CD4-positive, alpha-beta T cell treated with Interleukin-17A for 1 hour (primary cell): Measurements from ENCODE around the gene CFAP299.

Source experiments
- DNase-seq: peaks from one replicate; pipeline ENCODE4 v3.0.0-alpha.2; 2020

CFAP299 gene

DNA sequence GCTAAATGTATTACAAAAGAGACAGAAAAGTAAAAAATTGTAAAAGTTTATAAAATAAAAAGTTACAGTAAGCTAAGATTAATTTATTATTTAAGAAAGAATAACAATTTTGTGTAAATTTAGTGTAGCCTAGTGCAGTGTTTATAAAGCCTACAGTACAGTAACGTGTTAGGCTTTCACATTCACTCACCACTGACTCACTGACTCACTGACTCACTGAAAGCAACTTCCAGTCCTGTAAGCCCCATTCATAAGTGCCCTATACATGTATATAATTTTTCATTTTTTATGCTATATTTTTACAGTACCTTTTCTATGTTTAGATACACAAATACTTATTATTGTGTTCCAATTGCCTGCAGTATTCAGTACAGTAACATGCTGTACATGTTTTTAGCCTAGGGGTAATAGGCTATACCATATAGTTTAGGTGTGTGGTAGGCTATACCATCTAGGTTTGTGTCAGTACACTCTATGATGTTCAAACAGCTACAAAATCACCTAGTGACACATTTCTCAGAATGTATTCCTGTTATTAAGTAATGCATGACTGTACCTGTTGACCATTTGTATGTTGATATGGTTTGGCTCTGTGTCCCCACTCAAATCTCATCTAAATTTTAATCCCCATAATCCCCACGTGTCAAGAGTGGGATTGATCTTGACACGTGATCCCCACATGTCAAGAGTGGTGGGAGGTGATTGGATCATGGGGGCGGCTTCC is 57.9 kb downstream of the CFAP299 start:
- no peak for DNase-seq

DNA sequence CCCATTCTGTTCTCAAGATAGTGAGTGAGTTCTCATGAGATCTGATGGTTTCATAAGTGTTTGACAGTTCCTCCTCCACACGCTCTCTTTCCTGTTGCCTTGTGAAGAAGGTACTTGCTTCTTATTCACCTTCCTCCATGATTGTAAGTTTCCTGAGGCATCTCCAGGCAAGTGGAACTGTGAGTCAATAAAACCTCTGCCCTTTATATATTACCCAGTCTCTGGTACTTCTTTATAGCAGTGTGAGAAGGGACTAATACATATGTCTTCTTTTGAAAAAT is 58.4 kb downstream of the CFAP299 start:
- DNase-seq, result no peak

DNA sequence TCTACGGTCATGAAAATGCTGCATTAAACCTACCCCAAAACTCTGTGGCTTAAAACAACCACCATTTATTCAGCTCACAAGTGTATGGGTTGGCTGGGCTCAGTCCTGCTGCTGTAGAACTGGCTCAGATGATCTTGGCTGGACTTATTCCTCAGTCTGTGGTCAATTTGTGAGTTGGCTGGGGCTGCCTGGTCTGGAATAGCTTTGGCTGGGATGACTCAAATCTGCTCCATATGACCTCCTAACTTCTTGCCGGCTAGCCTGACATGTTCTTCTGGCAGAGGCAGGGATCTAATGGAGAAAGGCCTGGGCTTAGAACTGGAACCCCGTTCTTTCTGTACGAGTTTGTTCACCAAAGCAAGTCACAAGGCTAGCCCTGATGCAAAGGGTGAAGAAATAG is 71.7 kb downstream of the CFAP299 start:
- DNase-seq, result no peak

DNA sequence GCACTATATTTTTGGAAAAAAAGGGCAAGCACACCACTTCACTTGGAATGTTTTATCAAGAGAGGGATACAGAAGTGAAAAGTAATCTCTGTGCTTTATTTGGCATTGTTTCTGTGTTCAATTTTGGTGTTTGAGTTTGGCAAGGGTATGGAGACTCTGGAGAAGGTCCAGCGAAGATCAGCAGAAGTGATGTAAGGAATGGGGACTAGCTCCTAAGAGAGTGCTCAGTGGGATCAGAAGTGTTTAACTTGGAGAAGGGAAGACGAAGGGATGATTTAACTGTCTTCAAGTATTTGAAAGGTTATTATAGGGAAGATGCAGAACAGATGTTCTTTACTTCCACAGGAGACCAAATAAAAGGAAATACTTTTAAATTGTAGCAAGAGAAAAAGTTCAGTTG is 74.3 kb downstream of the CFAP299 start:
- DNase-seq, result no peak

DNA sequence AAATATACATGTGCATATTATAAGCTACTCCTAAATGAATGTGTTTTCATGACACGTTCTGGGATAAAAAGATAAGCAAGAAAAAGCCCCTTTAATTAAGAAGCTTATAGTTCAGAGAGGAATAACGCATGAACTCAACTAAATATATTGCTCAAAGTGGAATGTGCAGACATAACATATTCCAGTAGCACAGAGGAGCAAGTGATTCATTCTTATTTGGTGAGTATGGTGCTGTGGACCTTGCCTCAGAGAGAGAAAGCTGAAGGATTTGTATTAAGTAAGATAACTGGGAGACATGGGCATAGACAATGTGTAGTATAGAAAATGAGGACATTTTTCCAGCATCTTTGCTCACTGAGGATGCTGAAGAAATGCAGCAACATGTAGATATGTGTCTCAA is 76.8 kb downstream of the CFAP299 start:
- DNase-seq, result no peak

DNA sequence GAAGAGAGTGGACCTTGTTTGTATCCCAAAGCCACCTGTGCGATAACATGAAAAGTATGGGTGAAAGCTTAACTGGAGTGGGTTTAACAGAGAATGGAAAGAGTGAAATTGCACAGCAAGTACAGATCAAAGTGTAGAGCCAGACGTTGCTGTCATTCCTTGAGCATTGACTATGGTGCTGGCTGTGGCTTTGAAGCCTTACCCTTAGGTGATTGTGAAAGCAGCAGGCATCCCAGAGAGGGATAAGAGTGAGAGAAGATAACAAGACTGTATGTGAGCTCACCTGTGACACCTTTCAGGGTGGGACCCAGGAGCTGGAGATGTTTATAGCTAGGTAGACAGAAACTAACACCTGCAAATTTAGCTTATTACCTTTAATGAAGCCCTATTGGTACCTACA is 77.6 kb downstream of the CFAP299 start:
- DNase-seq, result no peak

DNA sequence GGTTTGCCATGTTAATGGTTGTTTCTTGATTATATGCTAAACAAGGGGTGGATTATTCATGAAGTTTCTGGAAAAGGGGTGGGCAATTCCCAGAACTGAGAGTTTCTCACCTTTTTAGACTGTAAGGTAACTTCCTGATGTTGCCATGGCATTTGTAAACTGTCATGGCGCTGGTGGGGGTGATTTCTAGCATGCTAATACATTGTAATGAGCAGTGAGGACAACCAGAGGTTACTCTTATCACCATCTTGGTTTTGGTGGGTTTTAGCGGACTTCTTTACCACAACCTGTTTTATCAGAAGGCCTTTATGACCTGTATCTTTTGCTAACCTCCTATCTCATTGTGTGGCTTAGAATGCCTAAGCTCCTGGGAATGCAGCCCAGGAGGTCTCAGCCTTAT is 81.5 kb downstream of the CFAP299 start:
- no peak for DNase-seq

DNA sequence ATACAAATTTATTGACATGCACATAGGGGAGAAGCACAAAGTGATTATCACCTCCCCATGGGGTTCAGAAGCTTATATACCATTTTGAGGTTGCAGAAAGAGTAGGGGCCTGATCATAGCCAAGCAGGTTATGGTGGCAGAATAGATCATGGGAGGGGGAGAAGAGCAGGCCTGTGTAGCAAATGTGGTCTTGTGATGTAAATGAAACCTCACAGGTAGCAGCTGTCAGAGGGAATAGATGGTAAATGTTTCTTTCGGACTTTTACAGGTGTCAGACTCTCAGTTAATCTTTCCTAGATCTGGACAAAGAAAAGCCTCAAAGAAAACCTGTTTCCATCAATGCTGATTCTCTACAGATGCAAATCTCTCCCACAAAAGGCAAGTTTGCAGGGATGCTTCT is 84.4 kb downstream of the CFAP299 start:
- DNase-seq, result no peak

DNA sequence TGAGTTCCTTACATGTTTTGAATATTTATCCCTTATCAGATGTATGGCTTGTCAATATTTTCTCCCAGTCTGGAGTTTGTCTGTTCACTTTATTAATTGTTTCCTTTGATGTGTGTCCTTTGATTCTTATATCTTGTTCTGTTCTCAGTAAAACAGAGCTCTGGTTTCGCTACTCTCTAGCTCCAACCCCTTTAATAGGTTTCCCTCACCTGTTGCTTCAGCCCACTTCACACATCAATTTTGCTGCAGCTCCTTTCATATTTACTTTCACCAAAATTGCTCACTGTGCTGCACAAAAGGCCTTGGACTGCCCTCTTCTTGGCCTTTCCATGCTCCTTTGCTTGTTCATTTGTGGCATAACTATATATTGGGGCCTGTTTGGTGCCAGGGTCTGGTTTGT is 85.1 kb downstream of the CFAP299 start:
- DNase-seq, result no peak

DNA sequence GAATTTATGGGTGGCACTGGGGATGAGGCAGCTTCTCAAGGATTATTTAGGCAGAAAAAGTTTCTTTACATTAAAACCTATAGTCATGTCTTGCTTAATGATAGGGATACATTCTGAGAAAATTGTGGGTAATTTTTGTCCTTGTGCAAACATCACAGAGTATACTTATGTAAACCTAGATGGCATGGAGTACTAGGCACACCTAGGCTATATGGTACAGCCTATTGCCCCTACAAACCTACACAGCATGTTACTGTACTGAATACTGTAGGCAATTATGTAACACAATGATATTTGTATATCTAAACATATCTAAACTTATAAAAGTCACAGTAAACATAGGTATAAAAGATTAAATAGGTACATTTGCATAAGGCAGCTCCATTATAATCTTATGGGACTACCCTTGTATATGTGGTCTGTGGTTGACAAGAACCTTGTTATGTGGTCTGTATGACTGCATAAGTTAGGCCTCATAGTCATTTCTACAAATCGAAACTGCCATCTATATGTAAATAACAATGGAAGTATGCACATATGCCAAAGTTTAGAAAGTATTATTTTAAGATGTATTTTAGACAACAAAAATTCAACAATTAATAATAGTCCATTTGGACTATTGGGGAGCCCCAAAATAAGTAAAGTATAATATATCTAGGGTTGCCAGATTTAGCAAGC is 87.3 kb downstream of the CFAP299 start:
- peak; percentile 52 for DNase-seq

DNA sequence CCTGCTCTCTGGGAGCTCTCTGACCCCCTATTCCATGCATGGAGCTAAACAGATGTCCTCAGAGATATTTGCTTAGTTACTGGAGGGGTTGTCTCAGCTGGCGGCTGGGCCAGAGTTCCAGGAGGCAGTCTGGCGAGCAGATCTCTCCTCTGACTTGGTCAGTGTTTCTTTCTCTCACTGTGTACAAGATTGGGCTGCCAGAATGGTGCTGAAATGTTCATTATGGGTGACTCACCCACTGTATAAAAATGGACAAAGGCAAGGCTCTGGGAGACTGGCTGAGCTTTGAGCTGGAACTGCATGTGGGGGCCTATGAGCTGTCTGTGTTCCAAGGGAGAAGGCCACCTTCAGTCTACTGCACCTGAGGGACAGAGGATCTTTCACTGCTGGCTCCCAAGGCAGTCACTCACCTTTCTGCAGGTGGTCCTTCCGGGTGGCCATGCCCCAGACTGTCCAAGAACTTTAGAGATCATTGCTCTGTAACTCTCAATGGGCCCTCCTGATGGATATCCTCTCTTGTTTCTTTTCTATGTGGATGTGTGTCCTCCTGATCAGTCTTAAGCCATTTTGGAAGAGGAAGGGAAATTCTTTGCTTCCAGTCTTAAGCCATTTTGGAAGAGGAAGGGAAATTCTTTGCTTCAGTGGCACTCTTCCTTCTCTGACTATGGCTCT is 88.2 kb downstream of the CFAP299 start:
- no peak for DNase-seq

DNA sequence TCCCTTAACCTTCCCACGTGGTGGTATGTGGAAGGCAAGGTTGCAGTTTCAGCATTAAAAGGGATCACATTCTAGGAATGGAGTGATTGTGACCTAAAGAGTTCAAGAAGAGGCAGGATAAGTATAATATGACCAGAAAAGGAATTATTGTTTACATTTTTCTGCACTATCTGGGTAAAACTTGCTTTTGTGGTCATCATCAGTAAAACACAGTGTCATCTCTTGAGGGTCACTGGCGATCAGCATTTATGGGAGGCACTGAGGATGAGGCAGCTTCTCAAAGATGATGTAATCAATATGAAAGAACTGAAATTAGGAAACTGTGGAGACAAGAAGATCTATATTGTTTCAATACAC is 88.7 kb downstream of the CFAP299 start:
- DNase-seq, result no peak

DNA sequence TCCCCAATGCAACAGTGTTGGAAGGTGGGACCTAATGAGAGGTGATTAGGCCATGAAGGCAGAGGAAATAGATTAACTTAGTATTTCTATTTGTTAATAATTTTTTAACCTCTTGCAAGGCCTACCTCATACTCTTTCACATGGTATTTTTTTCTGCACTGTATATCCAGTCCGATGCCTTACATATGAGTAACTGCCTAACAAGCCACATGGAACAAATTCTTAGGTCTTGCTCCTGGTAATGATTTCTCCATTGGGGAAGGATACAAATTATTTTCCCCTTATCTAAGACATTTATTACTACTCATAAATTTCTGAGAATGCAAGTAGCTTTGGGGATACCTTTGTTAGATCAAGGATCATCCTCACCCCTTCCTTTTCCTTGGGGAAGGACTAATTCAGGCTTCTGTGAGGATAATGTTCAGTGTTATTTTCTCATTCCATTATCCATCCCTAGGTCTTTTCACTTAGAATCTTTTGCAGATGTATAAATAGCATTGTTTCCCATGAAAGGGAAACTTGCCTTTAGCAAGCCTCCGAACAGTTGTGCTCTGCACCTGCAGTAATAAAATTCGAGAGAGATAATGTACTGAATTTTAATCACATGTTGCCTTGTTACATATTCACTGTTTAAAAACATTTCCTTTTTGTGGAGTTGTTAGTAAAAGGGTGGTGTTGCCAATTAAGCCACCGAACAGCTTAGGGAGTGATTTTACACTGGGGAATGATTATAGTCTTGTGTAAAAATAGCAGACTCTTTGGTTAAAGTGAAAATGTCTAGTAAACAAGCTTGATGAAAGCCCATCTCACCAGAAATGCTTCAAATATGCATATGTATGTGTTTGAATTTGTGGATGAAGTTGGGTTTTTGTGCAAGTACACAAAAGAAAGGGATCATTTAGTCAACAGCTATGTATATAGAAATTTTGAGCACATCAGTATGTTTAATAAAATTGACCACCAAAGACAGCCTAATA is 89.9 kb downstream of the CFAP299 start:
- no peak for DNase-seq

DNA sequence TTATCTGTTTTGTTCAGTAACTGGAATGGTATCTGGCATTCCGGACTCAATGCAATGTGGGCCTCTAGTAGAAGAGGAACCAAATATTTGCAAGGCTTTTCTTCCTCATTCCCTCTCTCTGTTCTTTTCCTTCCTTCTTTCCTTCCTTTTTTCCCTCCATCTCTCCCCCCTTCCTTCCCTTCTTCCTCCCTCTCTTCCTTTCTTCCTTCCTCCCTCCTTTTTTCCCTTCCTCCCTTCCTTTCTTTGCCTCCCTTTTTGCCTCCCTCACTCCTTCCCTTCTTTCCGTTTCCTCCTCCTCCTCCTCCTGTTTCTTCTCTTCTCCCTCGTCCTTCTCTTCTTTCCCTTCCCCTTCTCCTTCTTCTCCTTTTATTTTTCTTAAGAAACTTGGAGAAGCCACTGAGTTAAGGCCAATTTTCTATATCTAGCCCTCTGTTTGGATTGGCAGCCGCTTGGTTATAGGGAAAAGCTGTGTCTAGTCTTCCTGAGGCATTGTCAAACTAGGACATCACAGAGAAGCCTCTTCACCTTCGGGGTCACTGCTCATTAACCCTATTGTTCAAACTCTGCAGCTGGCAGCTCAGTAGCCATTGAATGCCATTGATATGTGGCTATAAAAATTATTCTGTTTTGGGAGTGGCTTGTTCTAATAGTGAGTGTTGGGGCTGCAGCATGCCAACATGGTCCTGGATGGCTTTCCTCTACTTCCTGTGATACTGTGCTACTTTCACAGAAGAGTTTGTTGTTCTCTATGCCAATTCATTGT is 95.9 kb downstream of the CFAP299 start:
- no peak for DNase-seq

DNA sequence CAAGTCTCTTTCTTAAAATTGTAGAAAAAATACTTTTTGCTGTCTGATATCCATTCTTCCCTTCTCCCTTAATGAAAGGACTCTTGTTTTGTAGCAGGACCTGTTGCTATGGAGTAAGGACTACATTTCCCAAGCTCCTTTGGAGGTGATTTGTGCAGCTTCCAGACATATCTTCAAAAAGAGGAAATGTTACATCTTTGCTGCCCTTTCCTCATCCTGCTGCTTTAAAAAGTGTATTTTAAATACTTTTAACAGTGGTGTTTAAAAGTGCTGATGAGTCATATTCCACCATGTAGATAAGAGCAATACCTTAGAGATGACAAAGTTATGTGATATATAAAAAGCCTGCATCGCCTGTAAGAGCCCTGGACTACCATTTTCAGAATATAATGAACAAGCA is 98.7 kb downstream of the CFAP299 start:
- DNase-seq, result no peak

DNA sequence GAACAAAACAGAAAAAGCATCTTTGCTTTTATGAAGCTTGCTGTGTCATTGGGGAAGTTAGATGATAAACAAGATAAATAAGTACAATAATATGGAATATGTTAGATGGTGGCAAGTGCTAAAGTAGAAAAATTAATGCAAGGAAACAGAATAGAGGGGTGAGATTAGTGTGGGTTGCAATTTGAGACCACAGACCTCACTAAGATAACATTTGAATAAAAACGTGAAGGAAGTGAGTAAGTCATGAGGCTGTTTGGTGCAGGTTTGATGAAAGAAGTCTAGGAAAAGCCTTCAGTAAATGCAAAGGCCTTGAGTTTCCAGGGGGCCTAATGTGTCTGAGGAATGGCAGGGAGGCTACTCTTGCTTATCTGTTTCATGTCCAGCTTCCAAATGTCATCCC is 102.5 kb downstream of the CFAP299 start:
- no peak for DNase-seq

DNA sequence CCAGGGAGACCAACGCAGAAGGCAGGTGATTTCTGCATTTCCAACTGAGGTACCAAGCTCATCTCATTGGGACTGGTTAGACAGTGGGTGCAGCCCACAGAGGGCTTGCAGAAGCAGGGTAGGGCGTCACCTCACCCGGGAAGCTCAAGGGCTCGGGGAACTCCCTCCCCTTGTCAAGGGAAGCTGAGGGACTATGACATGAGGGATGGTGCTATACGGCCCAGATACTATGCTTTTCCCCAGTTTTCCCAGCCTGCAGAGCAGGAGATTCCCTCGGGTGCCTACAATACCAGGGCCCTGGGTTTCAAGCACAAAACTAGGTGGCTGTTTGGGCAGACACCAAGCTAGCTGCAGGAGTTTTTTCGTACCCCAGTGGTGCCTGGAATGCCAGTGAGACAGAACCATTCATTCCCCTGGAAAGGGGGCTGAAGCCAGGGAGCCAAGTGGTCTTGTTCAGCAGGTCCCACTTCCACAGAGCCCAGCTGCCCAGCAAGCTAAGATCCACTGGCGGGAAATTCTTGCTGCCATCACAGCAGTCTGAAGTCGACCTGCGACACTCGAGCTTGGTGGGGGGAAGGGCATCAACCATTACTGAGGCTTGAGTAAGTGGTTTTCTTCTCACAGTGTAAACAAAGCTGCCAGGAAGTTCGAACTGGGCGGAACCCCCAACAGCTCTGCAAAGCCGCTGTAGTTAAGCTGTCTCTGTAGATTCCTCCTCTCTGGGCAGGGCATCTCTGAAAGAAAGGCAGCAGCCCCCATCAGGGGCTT is 103.9 kb downstream of the CFAP299 start:
- DNase-seq, result peak; percentile 63

DNA sequence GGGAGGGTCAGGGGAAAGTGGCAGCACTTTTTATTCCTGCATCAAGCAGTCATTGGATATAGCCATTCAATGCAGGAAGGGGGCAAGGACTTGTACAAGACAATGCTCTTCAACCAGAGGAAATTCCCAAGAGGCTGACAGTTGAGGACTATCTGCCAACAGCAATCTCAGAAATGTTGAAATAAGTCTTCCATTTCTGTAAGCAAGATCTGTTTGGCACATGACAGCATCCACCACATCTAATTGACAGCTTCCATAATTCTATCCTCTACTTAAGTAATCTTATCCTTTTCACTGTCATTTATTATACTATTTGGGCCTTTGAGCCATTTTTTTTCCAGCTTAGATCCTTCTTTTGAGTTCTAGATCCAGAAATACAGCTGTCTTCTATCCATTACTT is 110.7 kb downstream of the CFAP299 start:
- no peak for DNase-seq

DNA sequence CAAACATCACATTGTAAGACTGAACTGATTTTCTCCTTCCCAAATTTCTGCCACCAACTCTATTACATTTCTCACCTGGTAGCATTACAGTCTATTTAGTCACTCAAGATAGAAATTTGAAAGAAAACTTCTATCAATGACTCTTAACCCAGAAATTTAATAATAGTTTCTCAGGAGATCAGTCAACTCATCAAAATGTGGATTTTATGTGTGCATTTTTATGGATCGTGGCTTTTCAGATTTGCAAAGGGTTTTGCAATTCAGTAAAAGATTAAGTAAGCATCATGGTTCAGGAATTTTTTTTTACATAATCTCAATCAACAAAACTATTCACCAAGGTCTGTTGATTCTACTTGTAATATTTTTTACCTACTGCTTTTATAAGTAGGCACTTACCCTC is 111.1 kb downstream of the CFAP299 start:
- no peak for DNase-seq

DNA sequence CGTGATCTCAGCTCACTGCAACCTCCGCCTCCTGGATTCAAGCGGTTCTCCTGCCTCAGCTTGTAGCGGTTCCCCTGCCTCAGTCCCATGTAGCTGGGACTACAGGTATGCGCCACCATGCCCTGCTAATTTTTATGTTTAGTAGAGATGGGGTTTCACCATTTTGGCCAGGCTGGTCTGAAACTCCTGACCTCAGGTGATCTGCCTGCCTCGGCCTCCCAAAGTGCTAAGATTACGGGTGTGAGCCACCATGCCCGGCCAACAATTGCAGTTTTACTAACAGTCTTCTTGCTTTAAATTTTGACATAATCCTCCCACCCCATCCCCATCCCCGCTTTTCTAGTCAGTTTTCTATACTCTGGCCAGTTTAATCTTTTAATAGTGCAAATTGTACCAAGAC is 112.0 kb downstream of the CFAP299 start:
- DNase-seq, result no peak

DNA sequence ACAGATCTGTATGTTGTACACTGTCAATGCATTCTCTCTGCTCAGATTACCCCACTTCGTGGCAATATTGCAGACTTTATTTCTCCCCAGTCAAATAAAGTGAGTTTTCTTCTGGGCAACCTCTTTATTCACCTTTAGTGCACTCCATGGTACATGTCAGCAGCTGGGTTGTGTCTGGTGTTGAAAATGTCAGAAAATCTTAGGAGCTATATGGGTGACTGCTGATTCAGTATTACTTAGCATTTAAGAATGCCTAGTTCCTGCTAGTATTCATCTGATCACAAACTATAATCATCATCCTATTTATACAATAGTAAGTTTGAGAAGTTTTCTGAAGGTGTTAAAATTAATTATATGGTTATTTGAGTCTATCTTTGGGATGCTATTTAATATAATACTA is 112.5 kb downstream of the CFAP299 start:
- no peak for DNase-seq

DNA sequence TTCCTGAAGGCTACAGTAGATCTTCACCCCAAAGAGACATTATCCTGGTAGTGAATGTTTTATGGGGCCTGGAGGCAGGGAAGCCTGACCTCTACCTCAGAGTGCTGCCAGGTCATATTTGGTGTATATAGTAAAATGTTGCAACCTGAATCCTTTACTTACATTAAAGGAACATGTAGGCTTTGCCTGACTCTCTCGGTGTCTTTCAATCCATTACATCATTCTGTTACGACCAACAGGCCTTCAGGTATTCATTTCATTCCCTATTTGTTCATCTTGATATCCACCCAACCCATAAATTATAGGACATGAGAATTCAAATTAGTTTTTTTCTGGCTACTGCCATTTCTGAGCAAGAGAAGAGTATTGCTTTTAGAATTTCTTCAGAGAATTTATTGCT is 116.5 kb downstream of the CFAP299 start:
- DNase-seq, result no peak
